MM.1S (cell line): Measurements from ENCODE around the gene TRMU.

Source experiments
- EZH2 ChIP-seq: fragments of 300-600 bp; sonication (generic); optimal IDR thresholded peaks from 2 replicates; pipeline ENCODE3; 2017; ENCODE audit warnings: low read depth, mild to moderate bottlenecking, antibody characterized with exemption, low read length, mixed read lengths
- TF ChIP-seq, protein P1 (sequence below): fragments of 300-600 bp; sonication (generic); IDR thresholded peaks from 2 replicates; pipeline ENCODE4 v1.5.1; 2016; ENCODE audit warnings: antibody characterized with exemption, low read length, mixed read lengths

DNA sequence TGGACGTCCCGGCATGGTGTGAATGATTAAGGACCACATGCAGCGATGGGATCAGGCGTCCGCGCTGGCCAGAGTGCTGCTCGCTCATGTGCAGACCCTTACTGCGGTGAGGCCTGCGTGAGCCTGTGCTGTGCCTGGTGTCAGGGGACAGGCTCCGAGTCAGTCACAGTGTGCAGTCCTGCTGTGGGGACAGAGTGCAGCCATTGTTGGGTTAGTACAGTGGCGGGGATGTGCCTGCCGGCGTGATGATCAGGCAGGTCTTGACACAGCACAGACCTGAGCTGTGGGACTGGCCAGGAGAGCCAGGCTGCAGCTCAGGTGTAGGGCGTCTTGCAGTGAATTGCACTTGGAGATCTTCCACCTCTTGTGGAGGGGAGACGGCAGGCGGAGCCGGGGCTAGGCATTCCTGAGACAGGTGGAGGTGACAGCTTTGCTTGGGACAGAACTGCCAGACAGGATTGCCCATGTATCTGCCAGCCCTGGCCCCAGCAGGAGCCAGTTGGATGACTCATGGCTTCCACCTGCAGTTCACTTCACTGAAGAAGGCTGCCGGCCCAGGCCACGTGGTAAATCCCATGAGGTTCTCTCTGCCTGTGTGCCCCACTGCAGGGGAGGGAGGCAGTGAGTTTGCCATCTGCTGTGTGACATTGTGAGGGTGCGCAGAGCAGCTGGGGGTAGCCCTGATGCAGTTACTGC, 17.3 kb downstream of the TRMU start:
- TF ChIP-seq, protein P1, sequence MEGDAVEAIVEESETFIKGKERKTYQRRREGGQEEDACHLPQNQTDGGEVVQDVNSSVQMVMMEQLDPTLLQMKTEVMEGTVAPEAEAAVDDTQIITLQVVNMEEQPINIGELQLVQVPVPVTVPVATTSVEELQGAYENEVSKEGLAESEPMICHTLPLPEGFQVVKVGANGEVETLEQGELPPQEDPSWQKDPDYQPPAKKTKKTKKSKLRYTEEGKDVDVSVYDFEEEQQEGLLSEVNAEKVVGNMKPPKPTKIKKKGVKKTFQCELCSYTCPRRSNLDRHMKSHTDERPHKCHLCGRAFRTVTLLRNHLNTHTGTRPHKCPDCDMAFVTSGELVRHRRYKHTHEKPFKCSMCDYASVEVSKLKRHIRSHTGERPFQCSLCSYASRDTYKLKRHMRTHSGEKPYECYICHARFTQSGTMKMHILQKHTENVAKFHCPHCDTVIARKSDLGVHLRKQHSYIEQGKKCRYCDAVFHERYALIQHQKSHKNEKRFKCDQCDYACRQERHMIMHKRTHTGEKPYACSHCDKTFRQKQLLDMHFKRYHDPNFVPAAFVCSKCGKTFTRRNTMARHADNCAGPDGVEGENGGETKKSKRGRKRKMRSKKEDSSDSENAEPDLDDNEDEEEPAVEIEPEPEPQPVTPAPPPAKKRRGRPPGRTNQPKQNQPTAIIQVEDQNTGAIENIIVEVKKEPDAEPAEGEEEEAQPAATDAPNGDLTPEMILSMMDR, result no peak
- no peak for TF ChIP-seq EZH2
